HG03342 (cell line): ENCODE data around the gene MAP1LC3B.
"Not testable (repeated sequence)": the region's sequence is repeated elsewhere in the genome, so short reads cannot be mapped to it uniquely, and the experiment has no call there.

ENCODE experiments used
- ATAC-seq: cut with Tn5 transposase; IDR thresholded peaks from one replicate; pipeline ENCODE4 v1.9.1; 2021; ENCODE audit warnings: mild to moderate bottlenecking, moderate library complexity; ENCODE audit not compliant: unreplicated experiment

Gene MAP1LC3B

GRCh38 chr16:87380403-87380802, 11.7 kb upstream of the MAP1LC3B start:
- ATAC-seq = no peak

DNA sequence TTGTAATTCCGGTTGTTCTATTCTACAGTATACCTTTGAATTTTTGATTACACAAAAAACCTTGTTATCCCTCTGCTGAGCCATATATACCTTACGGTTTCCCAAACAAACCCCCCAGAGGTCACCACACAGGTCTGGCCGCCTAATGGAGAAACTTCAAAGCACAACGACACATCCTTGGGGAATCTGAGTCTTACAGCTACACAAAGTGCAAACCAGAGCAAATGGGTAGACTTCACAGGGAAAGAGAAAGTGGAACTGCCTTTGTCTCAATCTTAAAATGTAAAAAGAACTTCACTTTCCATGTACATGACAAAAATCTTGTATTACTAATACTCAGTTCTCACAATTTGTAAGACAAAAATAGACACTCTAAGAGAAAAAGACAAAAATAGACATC, 11.3 kb upstream of the MAP1LC3B start:
- no peak for ATAC-seq

DNA sequence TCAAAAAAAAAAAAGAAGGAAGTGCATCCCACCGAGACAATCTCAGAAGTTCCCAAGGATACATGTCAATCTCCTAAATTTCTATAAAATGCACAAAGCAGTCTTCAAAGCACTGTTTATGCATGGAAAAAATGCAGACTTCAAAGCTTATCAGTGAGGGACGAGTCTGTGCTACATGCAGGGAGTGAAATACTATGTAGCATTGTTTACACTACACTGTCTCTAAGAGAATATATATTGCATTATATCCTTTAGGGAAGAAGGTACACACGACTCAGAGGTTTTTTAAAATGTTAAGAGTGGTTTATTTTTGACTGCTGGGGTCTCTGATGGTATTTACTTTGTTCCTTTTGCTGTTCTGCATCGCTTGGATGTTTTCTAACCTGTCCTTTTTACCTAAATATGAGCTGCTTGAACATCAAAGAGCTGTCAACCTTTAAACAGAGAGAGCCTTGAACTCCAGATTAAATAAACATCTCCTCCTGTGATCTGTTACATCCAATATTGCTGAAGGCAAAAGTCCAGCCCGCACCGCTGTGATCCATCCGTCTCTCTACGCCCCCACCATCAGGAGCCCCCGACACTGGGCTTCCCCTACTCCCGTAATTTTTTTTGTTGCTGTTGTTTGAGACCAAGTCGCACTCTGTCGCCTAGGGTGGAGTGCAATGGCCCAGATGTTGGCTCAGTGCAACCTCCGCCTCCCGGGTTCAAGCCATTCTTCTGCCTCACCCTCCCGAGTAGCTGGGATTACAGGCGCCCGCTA, 9.9 kb upstream of the MAP1LC3B start:
- ATAC-seq = no peak

DNA sequence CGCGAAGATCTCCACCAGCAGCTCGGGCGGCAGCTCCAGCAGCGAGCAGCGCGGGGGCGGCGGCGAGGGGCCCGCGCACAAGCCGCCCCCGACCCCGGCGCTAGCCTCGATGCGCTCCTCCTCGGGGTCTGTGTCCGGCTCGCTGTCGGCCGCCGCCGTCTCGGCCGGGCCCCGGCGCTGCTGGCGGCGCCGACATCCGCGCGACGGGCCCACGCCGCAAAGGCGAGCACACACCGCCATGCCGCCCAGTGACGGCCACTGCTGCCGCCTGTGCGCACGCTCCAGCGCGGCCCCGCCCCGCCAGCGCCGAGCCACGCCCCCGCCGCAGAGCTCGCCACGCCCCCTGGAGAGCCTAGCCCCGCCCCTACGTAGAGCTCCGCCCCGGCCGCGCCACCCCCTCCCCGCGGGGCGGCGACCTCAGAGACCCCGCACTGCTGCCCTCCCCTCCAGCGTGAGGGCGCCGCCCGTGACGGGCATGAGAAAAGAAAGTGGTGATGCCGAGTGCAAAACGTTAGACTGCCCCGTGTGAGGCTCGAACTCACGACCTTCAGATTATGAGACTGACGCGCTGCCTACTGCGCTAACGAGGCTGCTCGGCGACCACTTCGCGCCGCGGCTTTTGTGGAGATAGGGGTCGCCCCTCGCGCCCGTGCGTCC, 8.5 kb upstream of the MAP1LC3B start, which contains the start of gene FBXO31:
FBXO31 (minus strand) TSS at position 272 of the 657 bp plus-strand sequence; CDS start at position 240, 32 bp downstream.
- peak; percentile 34 for ATAC-seq

DNA sequence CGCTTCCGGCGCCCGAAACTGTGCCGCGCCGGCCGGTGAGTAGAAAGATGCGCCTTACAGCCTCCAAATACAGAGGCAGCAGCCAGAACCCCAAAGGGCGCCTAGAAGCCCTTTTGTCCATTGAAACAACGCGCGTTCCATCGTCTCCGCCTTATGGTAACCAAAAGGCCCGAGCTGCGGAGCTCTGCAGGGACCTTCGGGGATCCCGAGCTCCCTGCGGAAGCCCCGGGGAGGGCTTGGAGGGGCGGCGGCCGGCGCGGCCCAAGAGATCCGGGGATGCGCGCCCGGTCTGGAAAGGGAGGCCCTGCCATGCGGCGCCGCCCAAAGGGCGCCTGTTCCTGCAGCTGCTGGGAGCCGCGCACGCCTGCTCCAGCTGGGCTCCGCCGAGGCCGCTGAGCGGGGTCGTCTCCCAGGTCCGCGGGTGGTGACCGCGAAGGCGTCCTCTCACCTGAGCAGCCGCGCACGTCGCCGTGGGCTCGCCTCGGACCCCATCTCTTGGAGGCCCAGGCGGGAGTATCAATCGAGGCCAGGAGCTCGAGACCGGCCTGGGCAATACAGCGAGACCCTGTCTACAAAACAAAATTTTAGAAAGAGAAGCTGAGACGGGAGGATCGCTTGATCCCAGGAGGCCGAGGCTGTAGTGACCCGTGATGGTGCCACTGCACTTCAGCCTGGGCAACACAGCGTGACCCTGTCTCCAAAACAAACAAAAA, 7.8 kb upstream of the MAP1LC3B start:
- peak; percentile 13 for ATAC-seq

DNA sequence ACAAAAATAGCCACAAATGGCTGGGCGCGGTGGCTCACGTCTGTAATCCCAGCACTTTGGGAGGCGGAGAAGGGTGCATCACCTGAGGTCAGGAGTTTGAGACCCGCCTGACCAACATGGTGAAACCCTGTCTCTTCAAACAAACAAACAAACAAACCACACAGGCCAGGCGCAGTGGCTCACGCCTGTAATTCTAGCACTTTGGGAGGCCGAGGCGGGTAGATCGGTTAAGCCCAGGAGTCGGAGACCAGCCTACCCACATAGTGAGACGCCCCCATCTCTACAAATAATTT, 7.3 kb upstream of the MAP1LC3B start:
- not testable (repeated sequence) for ATAC-seq

GRCh38 chr16:87387942-87388817, 4.0 kb upstream of the MAP1LC3B start:
- peak; percentile 53 for ATAC-seq

GRCh38 chr16:87388818-87389134, 3.4 kb upstream of the MAP1LC3B start:
- no peak for ATAC-seq

GRCh38 chr16:87389245-87389644, 2.9 kb upstream of the MAP1LC3B start:
- ATAC-seq = no peak

GRCh38 chr16:87389914-87390313, 2.2 kb upstream of the MAP1LC3B start:
- not testable (repeated sequence) for ATAC-seq

DNA sequence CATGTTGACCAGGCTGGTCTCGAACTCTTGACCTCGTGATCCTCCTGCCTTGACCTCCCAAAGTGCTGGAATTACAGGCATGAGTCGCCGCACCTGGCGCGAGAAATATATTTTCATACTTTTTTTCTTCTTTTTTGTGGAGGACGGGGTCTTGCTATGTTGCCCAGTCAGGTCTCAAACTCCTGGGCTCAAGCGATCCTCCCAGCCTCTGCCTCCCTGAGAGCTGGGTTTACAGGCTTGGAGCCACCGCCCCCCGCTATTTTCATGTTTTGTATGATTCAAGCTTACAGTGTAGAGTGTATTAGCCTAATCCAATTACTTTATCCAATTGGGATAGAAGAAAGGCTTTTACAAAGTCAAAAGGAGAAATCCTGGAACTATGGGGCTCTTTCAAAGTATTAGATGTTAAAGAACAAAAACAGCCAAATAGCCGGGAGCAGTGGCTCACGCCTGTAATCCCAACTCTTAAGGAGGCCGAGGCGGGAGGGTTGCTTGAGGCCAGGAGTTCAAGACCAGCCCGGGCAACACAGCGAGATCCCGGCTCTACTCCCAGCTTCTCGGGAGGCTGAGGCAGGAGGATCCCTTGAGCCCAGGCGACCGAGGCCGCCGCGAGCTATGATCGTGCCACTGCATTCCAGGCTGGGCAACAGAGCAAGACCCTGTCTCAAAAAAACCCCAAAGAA, 1.4 kb upstream of the MAP1LC3B start:
- no peak for ATAC-seq

GRCh38 chr16:87391324-87391949, 699 bp upstream of the MAP1LC3B start:
- ATAC-seq = no peak

GRCh38 chr16:87392821-87393679, 914 bp downstream of the MAP1LC3B start:
- ATAC-seq = no peak

DNA sequence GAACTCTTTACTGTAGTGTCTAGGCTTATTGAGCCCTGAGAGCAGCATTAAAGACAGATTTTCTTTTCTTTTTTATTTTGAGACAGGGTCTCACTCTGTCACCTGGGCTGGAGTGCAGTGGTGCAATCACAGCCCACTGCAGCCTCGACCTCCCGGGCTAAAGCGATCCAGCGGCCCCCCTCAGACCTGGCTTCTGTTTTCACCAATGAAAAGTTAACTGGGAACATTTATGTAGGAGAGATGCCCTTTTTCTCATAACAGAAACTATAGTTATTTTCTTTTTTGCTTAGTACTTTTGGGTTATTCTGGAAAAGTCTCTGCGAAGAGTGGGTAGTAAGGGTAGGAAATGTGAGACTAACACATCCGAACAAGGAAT, 1.5 kb downstream of the MAP1LC3B start:
- ATAC-seq = no peak

GRCh38 chr16:87395181-87395842, 3.2 kb downstream of the MAP1LC3B start:
- ATAC-seq = no peak

DNA sequence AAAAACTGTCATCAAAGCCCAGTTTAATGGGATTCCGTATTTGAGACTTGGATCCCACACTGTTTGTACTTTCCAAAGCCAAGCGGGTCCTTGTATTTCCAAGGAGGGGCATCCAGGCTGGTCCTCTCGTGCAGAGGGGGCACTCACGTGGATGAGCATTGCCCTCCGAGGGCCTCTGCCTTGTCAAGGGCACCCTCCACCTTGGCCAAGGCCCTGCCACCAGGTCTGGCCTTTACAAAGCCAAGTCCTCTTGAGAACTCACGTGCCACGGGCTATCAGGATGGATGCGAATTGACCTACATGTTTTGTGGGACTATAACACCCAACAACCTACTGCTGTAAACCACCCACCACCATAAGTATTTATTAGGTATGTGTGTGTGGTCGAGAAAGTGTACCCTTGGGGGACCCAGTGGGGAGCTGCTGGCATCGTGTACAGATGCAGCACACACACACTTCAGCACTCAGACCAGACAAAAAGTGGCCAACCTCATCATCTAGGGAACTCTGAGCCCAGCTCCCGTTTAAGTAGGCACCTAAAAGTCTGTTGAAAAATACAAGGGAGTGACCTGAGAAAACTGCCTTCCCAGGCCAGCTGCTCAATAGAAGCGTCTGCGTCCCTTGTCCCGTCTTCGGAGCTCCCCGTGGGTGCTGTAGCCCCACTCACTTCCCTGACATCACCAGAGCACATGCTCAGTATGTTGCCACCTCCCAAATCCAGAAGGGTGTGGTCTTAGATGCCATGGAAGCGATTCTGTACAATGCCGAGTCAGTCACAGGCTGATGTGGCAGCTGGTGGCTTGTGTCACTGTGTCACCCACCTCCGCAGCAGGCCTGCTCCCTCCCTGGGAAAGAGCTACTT, 12.9 kb downstream of the MAP1LC3B start:
- ATAC-seq = no peak

- ATAC-seq = no peak
Observed at GRCh38 chr16:87406495-87407088, 14.5 kb downstream of the MAP1LC3B start.
